ENCODE measurements around the gene MRPS9. TPM values are rescaled to one million over a fixed set of nuclear protein-coding genes. Genes with fewer than 3 reads are reported as not detected.

The MRPS9 gene
- total RNA-seq, 1 experiment from 2014 or later: 55.4 TPM

DNA sequence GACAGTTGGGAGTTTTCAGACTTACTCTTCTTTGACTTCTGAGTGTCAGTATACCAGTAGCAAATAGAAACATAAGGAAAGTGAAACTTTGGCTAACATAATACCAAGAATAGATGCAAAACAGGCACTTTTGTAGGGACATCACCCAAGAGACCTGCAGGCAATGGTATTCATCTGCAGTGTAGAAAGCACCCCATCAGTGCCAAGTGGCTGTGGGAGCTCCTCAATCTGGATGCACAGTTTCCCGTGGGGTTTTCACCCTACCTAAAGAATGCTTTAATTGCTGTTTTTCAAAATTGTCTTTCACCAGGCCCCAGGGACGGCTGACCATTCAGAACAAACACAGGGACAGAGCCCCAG, 107.1 kb downstream of the MRPS9 start:
- ChIA-PET CTCF (interaction anchor here (0.7 kb wide), 1 partner anchor 11 kb away, joined by 5 read pairs; no protein-coding TSS in a partner anchor), POLR2A (ENCODE audit: low non-redundant PET) (no interaction called here)
- H3K4me3 ChIP-seq (ENCODE audit: low read depth, low read length, poor library complexity, severe bottlenecking): no peak overlapping the region

DNA sequence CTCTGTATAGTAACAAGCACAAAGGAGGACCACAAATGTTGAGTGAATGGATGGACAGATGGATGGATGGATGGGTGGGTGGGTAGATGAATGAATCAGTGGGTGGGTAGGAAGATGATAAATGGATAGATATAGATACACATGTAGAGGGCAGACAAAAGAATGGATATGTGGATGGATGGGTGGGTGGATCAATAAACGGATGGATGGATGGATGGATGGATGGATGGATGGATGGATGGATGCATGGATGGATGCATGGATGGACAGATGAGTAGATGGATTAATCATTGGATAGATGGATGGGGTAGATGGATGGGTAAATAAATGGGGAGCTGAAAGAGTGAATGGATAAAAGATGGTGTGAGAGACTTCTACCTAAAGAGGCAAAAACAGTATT, 111.4 kb downstream of the MRPS9 start:
- intact Hi-C loops (cut with micrococcal nuclease; ENCODE audit: unreplicated experiment): no loop called here
- Histone ChIP-seq H3K9me3 (ENCODE audit: low read depth, low read length, poor library complexity, severe bottlenecking) (no peaks in the 10 kb centered on the region), H3K27ac (ENCODE audit: low read depth, low read length, poor library complexity, severe bottlenecking) (no peak overlapping the region), H3K36me3 (ENCODE audit: insufficient read depth, low read length, poor library complexity, severe bottlenecking) (no peaks in the 10 kb centered on the region), H3K4me1 (ENCODE audit: insufficient read depth, low read length, poor library complexity, severe bottlenecking) (no peaks in the 10 kb centered on the region), H3K4me3 (ENCODE audit: low read depth, low read length, poor library complexity, severe bottlenecking) (no peak overlapping the region), H3K27me3 (replicated peaks; ENCODE audit: insufficient read depth, low read depth, low read length, poor library complexity) (peaks cover 54% of the 10 kb centered on the region)
- CTCF ChIA-PET: no interaction called here
- no TSS peak for BruUV-seq (replicated peaks)
- TF ChIP-seq, protein P1, sequence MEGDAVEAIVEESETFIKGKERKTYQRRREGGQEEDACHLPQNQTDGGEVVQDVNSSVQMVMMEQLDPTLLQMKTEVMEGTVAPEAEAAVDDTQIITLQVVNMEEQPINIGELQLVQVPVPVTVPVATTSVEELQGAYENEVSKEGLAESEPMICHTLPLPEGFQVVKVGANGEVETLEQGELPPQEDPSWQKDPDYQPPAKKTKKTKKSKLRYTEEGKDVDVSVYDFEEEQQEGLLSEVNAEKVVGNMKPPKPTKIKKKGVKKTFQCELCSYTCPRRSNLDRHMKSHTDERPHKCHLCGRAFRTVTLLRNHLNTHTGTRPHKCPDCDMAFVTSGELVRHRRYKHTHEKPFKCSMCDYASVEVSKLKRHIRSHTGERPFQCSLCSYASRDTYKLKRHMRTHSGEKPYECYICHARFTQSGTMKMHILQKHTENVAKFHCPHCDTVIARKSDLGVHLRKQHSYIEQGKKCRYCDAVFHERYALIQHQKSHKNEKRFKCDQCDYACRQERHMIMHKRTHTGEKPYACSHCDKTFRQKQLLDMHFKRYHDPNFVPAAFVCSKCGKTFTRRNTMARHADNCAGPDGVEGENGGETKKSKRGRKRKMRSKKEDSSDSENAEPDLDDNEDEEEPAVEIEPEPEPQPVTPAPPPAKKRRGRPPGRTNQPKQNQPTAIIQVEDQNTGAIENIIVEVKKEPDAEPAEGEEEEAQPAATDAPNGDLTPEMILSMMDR (conservative IDR thresholded peaks at IDR 0.05; ENCODE audit: low read depth, low read length): no peak
- no peak for TF ChIP-seq EZH2 (IDR thresholded peaks at IDR 0.05; ENCODE audit: borderline replicate concordance, low read depth, low read length, poor library complexity, severe bottlenecking)
- POLR2A ChIA-PET (ENCODE audit: low non-redundant PET): no interaction called here
- DNase-seq (ENCODE audit: low spot score): no peak

More for the DNA sequence above, 107.1 kb downstream of the MRPS9 start:
- Histone ChIP-seq H3K36me3 (ENCODE audit: insufficient read depth, low read length, poor library complexity, severe bottlenecking) (no peaks in the 10 kb centered on the region), H3K4me1 (ENCODE audit: insufficient read depth, low read length, poor library complexity, severe bottlenecking) (no peaks in the 10 kb centered on the region), H3K27me3 (replicated peaks; ENCODE audit: insufficient read depth, low read depth, low read length, poor library complexity) (peaks cover 68% of the 10 kb centered on the region), H3K9me3 (ENCODE audit: low read depth, low read length, poor library complexity, severe bottlenecking) (no peaks in the 10 kb centered on the region), H3K27ac (ENCODE audit: low read depth, low read length, poor library complexity, severe bottlenecking) (no peak overlapping the region)
- no peak for TF ChIP-seq EZH2 (IDR thresholded peaks at IDR 0.05; ENCODE audit: borderline replicate concordance, low read depth, low read length, poor library complexity, severe bottlenecking)
- TF ChIP-seq, protein P1 (conservative IDR thresholded peaks at IDR 0.05; ENCODE audit: low read depth, low read length): no peak
- DNase-seq (ENCODE audit: low spot score): no peak
- intact Hi-C loops (cut with micrococcal nuclease; ENCODE audit: unreplicated experiment): no loop called here
- BruUV-seq (replicated peaks): no TSS peak

Other genes with a start within 250 kb of the MRPS9 start
- gene POU3F3, start 184.0 kb upstream of the MRPS9 start, total RNA-seq (2021): 0.13 TPM in 1 of 2 replicates, not detected in the other
- not detected in 2 replicates for gene GPR45, start 203.7 kb downstream of the MRPS9 start, total RNA-seq (2021)

All from A673 (cell line).